K562 (cell line): ENCODE results near the gene RNF126.

Experiments used
- CTCF ChIP-seq, 3 experiments: IDR thresholded peaks in 2 of 3; conservative IDR thresholded peaks in 1 of 3; 2 replicates each; pipeline ENCODE4 v1.5.1; 2011 to 2012; ENCODE audit warnings: low read length in 3 of 3, mild to moderate bottlenecking in 3 of 3, control low read depth in 2 of 3, improper control_type of control experiment in 1 of 3, inconsistent platforms in 1 of 3, low read depth in 1 of 3, mixed read lengths in 1 of 3, moderate library complexity in 1 of 3; ENCODE audit not compliant: insufficient read depth in 2 of 3
- JUNB ChIP-seq: fragments of 450-650 bp; formaldehyde crosslinking; conservative IDR thresholded peaks from 2 replicates; pipeline ENCODE4 v1.4.0; 2020; ENCODE audit warnings: mild to moderate bottlenecking
- TBP ChIP-seq: optimal IDR thresholded peaks from 2 replicates; pipeline ENCODE3; 2011; ENCODE audit warnings: low read depth, low read length, improper control_type of control experiment
- TFE3 ChIP-seq: fragments of 450-650 bp; formaldehyde crosslinking; IDR thresholded peaks from 2 replicates; pipeline ENCODE4 v1.4.0; 2020; ENCODE audit warnings: mild to moderate bottlenecking, mixed read lengths
- VEZF1 ChIP-seq: fragments of 200-800 bp; sonication (Bioruptor generic); IDR thresholded peaks from 2 replicates; pipeline ENCODE4 v1.6.1; 2017; ENCODE audit warnings: missing genetic modification characterization, missing compliant biosample characterization
- ZFP91 ChIP-seq: sonication (generic); formaldehyde crosslinking; IDR thresholded peaks from 2 replicates; pipeline ENCODE4 v1.8.0; 2022; ENCODE audit warnings: mild to moderate bottlenecking, missing genetic modification reagents

GRCh38 chr19:676339-677105 lies 13.5 kb upstream of the RNF126 start, which contains the start of gene FSTL3:
- TF ChIP-seq JUNB (no peak), CTCF (IDR thresholded peaks at IDR 0.05 in 2 of 3, conservative IDR thresholded peaks at IDR 0.05 in 1 of 3; ENCODE audit: insufficient read depth in 2 of 3, low read depth in 1 of 3, low read length in 3 of 3) (no peak), ZFP91 (CRISPR knock-in tag) (no peak), VEZF1 (no peak; the same call in 1 of the 2 replicates), TBP (no peak), TFE3 (CRISPR knock-in tag) (no peak)
